ENCODE results near the gene NUP214.
"Not testable (repeated sequence)": the region's sequence is repeated elsewhere in the genome, so short reads cannot be mapped to it uniquely, and the experiment has no call there.

The NUP214 gene

GRCh38 chr9:131153595-131153994 is 28.2 kb downstream of the NUP214 start:
- DNase-seq (ENCODE audit: low read depth, low spot score), result no peak
- H3K27ac ChIP-seq, result no peak overlapping the region

DNA sequence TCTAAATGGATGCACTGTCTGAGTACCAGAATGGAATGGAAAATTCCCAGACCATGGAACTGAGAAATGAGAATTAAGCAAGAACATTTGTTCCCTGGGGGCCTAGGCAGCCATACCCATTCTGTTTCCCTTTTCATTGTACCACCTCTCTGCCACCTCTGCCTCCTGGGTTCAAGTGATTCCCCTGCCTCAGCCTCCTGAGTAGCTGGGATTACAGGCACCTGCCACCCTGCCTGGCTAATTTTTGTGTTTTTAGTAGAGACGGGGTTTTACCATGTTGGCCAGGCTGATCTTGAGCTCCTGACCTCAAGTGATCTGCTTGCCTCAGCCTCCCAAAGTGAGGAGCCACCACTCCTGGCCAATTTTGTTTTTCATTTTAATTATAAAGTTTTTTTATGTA is 33.3 kb downstream of the NUP214 start:
- not testable (repeated sequence) for DNase-seq (ENCODE audit: low read depth, low spot score); H3K27ac ChIP-seq

GRCh38 chr9:131160416-131161112 is 35.2 kb downstream of the NUP214 start:
- DNase-seq (ENCODE audit: low read depth, low spot score), result no peak

GRCh38 chr9:131161585-131161984 is 36.2 kb downstream of the NUP214 start:
- H3K27ac ChIP-seq, result no peak overlapping the region
- no peak for DNase-seq (ENCODE audit: low read depth, low spot score)

More at GRCh38 chr9:131160416-131161112, 35.2 kb downstream of the NUP214 start:
- no peak overlapping the region for H3K27ac ChIP-seq

GRCh38 chr9:131162886-131163285 is 37.5 kb downstream of the NUP214 start:
- H3K27ac ChIP-seq, result no peak overlapping the region

GRCh38 chr9:131165523-131165922 is 40.1 kb downstream of the NUP214 start:
- H3K27ac ChIP-seq, result no peak overlapping the region
- DNase-seq (ENCODE audit: low read depth, low spot score), result no peak

More at GRCh38 chr9:131162886-131163285, 37.5 kb downstream of the NUP214 start:
- DNase-seq (ENCODE audit: low read depth, low spot score), result no peak

- DNase-seq (ENCODE audit: low read depth, low spot score), result no peak
- no peak overlapping the region for H3K27ac ChIP-seq
Measured at GRCh38 chr9:131167146-131167692, 41.8 kb downstream of the NUP214 start.

- H3K27ac ChIP-seq, result no peak overlapping the region
- no peak for DNase-seq (ENCODE audit: low read depth, low spot score)
Measured at GRCh38 chr9:131167936-131168335, 42.5 kb downstream of the NUP214 start.

DNA sequence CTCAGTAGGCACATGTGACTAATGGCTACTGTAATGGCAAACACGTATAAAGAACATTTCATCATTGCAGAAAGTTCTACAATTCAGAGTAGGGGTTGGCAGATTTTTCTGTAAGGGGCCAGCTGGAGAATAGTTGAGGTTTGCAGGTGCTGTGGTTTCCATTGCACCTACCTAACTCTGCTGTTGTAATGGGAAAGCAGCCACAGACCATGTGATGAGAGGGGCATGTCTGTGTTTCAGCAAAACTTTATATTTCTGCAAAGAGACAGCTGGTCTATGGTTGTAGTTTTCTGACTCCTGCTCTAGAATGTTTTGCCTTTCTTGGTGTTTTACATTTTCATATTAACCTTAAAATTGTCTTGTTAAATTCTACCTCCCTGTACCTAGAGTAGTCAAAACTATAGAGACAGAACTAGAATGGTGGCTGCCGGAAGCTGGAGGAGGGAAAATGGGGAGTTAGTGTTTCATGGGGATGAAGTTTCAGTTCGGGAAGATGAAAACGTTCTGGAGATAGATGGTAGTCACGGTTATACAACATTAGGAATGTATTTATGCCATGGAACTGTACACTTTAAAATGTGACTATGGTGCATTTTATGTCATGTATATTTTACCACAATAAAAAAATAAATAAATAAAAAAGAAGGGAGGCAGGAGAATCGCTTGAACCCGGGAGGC is 44.3 kb downstream of the NUP214 start:
- H3K27ac ChIP-seq, result no peak overlapping the region
- no peak for DNase-seq (ENCODE audit: low read depth, low spot score)

GRCh38 chr9:131173995-131174394 is 48.6 kb downstream of the NUP214 start:
- H3K27ac ChIP-seq, result no peak overlapping the region
- no peak for DNase-seq (ENCODE audit: low read depth, low spot score)

DNA sequence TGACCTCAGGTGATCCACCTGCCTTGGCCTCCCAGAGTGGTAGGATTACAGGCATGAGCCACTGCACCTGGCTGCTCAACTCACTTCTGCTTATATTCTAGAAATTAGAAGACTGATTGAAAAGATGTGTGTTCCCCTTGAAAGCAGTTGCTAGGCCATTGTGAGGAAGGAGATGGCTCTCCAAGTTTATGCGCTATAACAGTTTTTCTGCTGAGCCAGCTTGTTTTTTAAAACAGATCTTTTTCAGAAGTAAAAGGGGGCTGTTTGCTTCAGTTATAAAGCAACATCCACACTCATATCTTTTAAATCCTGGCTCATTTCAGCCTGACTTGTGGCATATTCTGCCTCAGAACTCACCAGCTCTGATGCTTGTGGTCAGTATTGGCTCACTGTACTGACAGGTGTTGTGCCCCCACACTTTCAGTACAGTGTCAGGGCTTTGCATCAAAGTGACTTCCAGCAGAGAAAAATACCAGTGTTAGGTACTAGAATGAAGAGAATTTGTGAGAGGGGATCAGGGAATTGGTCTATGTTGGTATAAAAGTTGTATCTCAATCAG is 49.4 kb downstream of the NUP214 start:
- no peak overlapping the region for H3K27ac ChIP-seq
- no peak for DNase-seq (ENCODE audit: low read depth, low spot score)

- no peak for DNase-seq (ENCODE audit: low read depth, low spot score)
- no peak overlapping the region for H3K27ac ChIP-seq
Measured at GRCh38 chr9:131177898-131178297, 52.5 kb downstream of the NUP214 start.

- H3K27ac ChIP-seq, result no peak overlapping the region
Measured at GRCh38 chr9:131178382-131178781, 53.0 kb downstream of the NUP214 start.

GRCh38 chr9:131178926-131179325 is 53.5 kb downstream of the NUP214 start:
- no peak for DNase-seq (ENCODE audit: low read depth, low spot score)
- no peak overlapping the region for H3K27ac ChIP-seq

More at GRCh38 chr9:131178382-131178781, 53.0 kb downstream of the NUP214 start:
- DNase-seq (ENCODE audit: low read depth, low spot score), result no peak

- no peak for DNase-seq (ENCODE audit: low read depth, low spot score)
- H3K27ac ChIP-seq, result no peak overlapping the region
Measured at GRCh38 chr9:131179561-131180219, 54.3 kb downstream of the NUP214 start.

DNA sequence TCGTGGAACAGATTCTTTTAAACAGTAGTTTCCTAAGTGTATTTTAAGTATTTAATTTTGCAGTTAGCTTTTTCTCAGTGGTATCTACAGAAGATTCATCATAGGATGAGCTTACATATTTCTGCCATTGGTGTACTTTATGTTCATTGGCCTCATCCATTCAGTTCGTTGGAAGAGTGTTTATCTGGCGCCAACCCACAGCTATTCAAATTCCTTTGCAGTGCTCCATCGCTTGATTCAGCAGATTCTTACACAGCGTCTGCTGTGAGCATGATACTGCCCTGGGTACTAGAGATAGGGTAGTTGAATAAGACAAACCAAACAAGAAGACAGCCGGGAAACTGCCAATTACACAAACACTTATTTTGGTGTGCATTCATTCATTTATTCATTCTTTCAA is 55.1 kb downstream of the NUP214 start:
- no peak for DNase-seq (ENCODE audit: low read depth, low spot score)
- no peak overlapping the region for H3K27ac ChIP-seq

GRCh38 chr9:131181091-131181681 is 55.8 kb downstream of the NUP214 start:
- DNase-seq (ENCODE audit: low read depth, low spot score), result no peak
- H3K27ac ChIP-seq, result no peak overlapping the region

DNA sequence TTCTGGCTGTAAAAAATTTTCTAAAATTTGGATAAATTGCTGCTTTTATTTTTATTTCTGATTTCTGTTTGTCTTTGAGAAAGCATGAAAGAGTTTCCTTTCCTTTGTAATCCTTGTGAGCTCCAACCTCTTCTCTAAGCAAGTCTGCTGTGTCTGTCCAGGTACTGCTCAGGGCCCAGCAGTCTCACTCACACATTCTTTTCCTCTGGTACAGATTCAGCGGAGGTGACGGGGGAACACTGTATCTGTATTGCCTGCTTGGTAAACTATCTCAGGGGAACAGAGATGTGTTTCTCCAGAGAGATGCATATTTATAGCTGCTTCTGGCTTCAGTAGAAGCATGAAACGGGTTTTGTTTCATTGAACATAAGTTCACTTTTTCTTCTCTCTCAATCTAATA is 60.5 kb downstream of the NUP214 start:
- H3K27ac ChIP-seq, result no peak overlapping the region
- no peak for DNase-seq (ENCODE audit: low read depth, low spot score)

DNA sequence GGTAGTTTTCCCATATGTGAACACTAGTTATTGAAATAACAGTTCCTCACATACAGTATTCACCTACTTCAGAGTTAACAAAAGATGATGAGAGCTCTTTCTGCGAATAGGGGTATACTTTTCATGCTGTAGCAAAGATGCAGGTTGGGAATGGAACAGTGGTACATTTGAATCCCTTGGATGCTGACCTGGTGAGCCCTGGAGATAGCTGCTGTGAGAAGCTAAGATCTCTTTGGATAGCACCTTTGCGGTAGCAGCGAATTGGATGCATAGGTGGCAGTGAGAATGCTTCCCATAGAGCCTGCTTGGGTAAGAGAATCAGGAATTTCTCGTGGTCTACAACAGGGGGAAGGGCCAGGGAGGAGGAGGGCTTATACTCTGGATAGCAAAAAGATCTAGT is 61.2 kb downstream of the NUP214 start:
- no peak for DNase-seq (ENCODE audit: low read depth, low spot score)
- no peak overlapping the region for H3K27ac ChIP-seq

DNA sequence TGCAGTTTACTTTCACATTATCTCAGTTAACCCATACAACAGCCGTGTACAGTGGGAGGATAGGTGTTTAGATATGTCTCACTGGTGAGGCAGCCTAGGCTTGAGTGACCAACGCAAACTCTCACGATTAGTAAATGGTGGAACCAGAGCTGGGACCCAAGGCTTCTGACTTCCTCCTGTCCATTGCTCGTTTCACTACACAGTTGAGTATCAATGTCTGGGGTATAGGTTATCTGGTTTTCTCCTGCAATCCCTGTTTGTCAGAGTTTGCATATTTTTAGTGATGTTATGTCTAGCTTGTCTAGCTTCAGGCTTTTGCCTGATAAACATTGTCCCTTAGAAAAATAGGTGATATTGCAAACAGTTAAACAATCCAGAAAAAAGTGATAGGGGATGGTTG is 62.6 kb downstream of the NUP214 start:
- DNase-seq (ENCODE audit: low read depth, low spot score), result no peak
- H3K27ac ChIP-seq, result no peak overlapping the region

Measured in epithelial cell of prostate (primary cell).